Activated naive CD8-positive, alpha-beta T cell treated with anti-CD3 and anti-CD28 coated beads, Interleukin-2, amount 50 U/mL, for 16 hours (primary cell): ENCODE measurements around the gene DNM3.

Experiments used
- DNase-seq: peaks from one replicate; pipeline ENCODE4 v3.0.0-alpha.2; 2020; ENCODE audit warnings: low read depth, low spot score

DNM3 gene

GRCh38 chr1:172324086-172324485 lies 482.8 kb downstream of the DNM3 start:
- DNase-seq, result no peak

- DNase-seq, result no peak
These were observed 483.5 kb downstream of the DNM3 start for GRCh38 chr1:172324761-172325160.

- DNase-seq, result no peak
These were observed 484.2 kb downstream of the DNM3 start for GRCh38 chr1:172325531-172325930.

- DNase-seq, result no peak
These were observed 484.8 kb downstream of the DNM3 start for GRCh38 chr1:172326136-172326535.

GRCh38 chr1:172328266-172328665 lies 487.0 kb downstream of the DNM3 start:
- no peak for DNase-seq

GRCh38 chr1:172332230-172332629 lies 490.9 kb downstream of the DNM3 start:
- no peak for DNase-seq

GRCh38 chr1:172335377-172335776 lies 494.1 kb downstream of the DNM3 start:
- DNase-seq, result no peak

- no peak for DNase-seq
These were observed 497.0 kb downstream of the DNM3 start for GRCh38 chr1:172338295-172338735.

GRCh38 chr1:172339842-172340241 lies 498.5 kb downstream of the DNM3 start:
- no peak for DNase-seq

GRCh38 chr1:172340520-172340919 lies 499.2 kb downstream of the DNM3 start:
- DNase-seq, result no peak

- no peak for DNase-seq
These were observed 500.4 kb downstream of the DNM3 start for GRCh38 chr1:172341697-172342096.

- no peak for DNase-seq
These were observed 501.4 kb downstream of the DNM3 start for GRCh38 chr1:172342584-172343239.

- no peak for DNase-seq
These were observed 502.2 kb downstream of the DNM3 start for GRCh38 chr1:172343240-172344160.

- no peak for DNase-seq
These were observed 503.1 kb downstream of the DNM3 start for GRCh38 chr1:172344444-172344843.

GRCh38 chr1:172345077-172345476 lies 503.8 kb downstream of the DNM3 start:
- DNase-seq, result no peak

- DNase-seq, result no peak
These were observed 506.1 kb downstream of the DNM3 start for GRCh38 chr1:172347416-172347815.

GRCh38 chr1:172350856-172351255 lies 509.6 kb downstream of the DNM3 start:
- no peak for DNase-seq

GRCh38 chr1:172351346-172351745 lies 510.0 kb downstream of the DNM3 start:
- DNase-seq, result no peak

GRCh38 chr1:172351754-172352161 lies 510.5 kb downstream of the DNM3 start:
- DNase-seq, result no peak

GRCh38 chr1:172352435-172352834 lies 511.1 kb downstream of the DNM3 start:
- no peak for DNase-seq

GRCh38 chr1:172354291-172355274 lies 513.3 kb downstream of the DNM3 start:
- no peak for DNase-seq

- no peak for DNase-seq
These were observed 515.3 kb downstream of the DNM3 start for GRCh38 chr1:172356620-172357019.
